NCI-H524 (cell line): ENCODE measurements around the gene LHX2.
A peak's percentile ranks its signal among the peaks of the same experiment; 100 is the strongest.

Experiments used
- DNase-seq, 2 experiments: peaks; one replicate each; lab custom pipeline; 2025; lab: John Stamatoyannopoulos, UW

Gene LHX2

GRCh38 chr9:124062172-124062571, 50.6 kb downstream of the LHX2 start:
- DNase-seq: no peak

GRCh38 chr9:124066783-124067577, 55.4 kb downstream of the LHX2 start:
- no peak for DNase-seq

- DNase-seq: no peak
Measured at GRCh38 chr9:124068251-124068650, 56.7 kb downstream of the LHX2 start.

GRCh38 chr9:124074746-124075145, 63.2 kb downstream of the LHX2 start:
- no peak for DNase-seq

GRCh38 chr9:124075761-124076160, 64.2 kb downstream of the LHX2 start:
- DNase-seq: no peak

GRCh38 chr9:124077915-124078572, 66.5 kb downstream of the LHX2 start:
- DNase-seq: no peak

GRCh38 chr9:124078641-124079040, 67.1 kb downstream of the LHX2 start:
- DNase-seq: no peak

- DNase-seq: peak; percentile 71 to 92
Measured at GRCh38 chr9:124079176-124079925, 67.8 kb downstream of the LHX2 start.

GRCh38 chr9:124082622-124083021, 71.1 kb downstream of the LHX2 start:
- no peak for DNase-seq
